WTC11 (cell line): ENCODE data around the gene SLC40A1. TPM values are rescaled to one million over a fixed set of nuclear protein-coding genes. Genes with fewer than 3 reads are reported as not detected.

Experiments
- ATAC-seq: fragments of 200-7000 bp; cut with Tn5 transposase; 2 replicates; pipeline ENCODE4 v1.10.0; 2021; ENCODE audit warnings: mild to moderate bottlenecking, moderate library complexity
- CTCF ChIA-PET: fragments of 300-600 bp; sonication (Branson Sonifier 250); formaldehyde crosslinking; loops from one replicate; lab custom pipeline; 2021; ENCODE audit warnings: antibody characterized with exemption; lab: Charles Lee
- POLR2A ChIA-PET: fragments of 350-600 bp; sonication (Branson Sonifier 250); formaldehyde crosslinking; loops from one replicate; lab custom pipeline; 2021; ENCODE audit warnings: antibody characterized with exemption; lab: Charles Lee
- DNase-seq: peaks from one replicate; pipeline ENCODE4 v3.0.0; 2021; ENCODE audit warnings: low spot score
- H3K27ac Mint-ChIP-seq: 2 replicates; pipeline ENCODE4 v1.8.0; 2021; ENCODE audit warnings: mixed read lengths
- H3K27me3 Mint-ChIP-seq: 2 replicates; pipeline ENCODE4 v1.8.0; 2021; ENCODE audit warnings: low read depth, mild to moderate bottlenecking, moderate library complexity, mixed read lengths
- H3K36me3 Mint-ChIP-seq: 2 replicates; pipeline ENCODE4 v1.8.0; 2021; ENCODE audit warnings: mixed read lengths
- H3K4me1 Mint-ChIP-seq: 2 replicates; pipeline ENCODE4 v1.8.0; 2022; ENCODE audit warnings: mixed read lengths
- H3K4me3 Mint-ChIP-seq: 2 replicates; pipeline ENCODE4 v1.8.0; 2021; ENCODE audit warnings: mild to moderate bottlenecking, moderate library complexity, mixed read lengths
- H3K9me3 Mint-ChIP-seq: 2 replicates; pipeline ENCODE4 v1.8.0; 2021; ENCODE audit warnings: mixed read lengths
- ESRRA ChIP-seq: sonication (generic); formaldehyde crosslinking; IDR thresholded peaks from 2 replicates; pipeline ENCODE4 v1.8.1; 2022; ENCODE audit warnings: mild to moderate bottlenecking, missing genetic modification reagents, borderline replicate concordance
- FOXP1 ChIP-seq: sonication (generic); formaldehyde crosslinking; IDR thresholded peaks from 2 replicates; pipeline ENCODE4 v1.8.0; 2022; ENCODE audit warnings: missing genetic modification reagents, mild to moderate bottlenecking, moderate library complexity, borderline replicate concordance
- GABPB1 ChIP-seq: sonication (generic); formaldehyde crosslinking; IDR thresholded peaks from 2 replicates; pipeline ENCODE4 v1.8.1; 2023; ENCODE audit warnings: mild to moderate bottlenecking, missing genetic modification reagents
- HMGA2 ChIP-seq: fragments of 250-450 bp; sonication (Bioruptor Pico); IDR thresholded peaks from 2 replicates; pipeline ENCODE4 v1.4.0; 2021; ENCODE audit warnings: mild to moderate bottlenecking, moderate library complexity
- KAT7 ChIP-seq: sonication (generic); formaldehyde crosslinking; IDR thresholded peaks from 2 replicates; pipeline ENCODE4 v1.8.1; 2023; ENCODE audit warnings: missing genetic modification reagents, mild to moderate bottlenecking, borderline replicate concordance
- MYBL2 ChIP-seq: sonication (generic); formaldehyde crosslinking; IDR thresholded peaks from 2 replicates; pipeline ENCODE4 v1.8.1; 2023; ENCODE audit warnings: mild to moderate bottlenecking, moderate library complexity, missing genetic modification reagents
- NFYB ChIP-seq: sonication (generic); formaldehyde crosslinking; conservative IDR thresholded peaks from 2 replicates; pipeline ENCODE4 v1.8.0; 2022; ENCODE audit warnings: low read depth, missing genetic modification reagents
- NR1H2 ChIP-seq: sonication (generic); formaldehyde crosslinking; IDR thresholded peaks from 2 replicates; pipeline ENCODE4 v1.9.0; 2021; ENCODE audit warnings: mild to moderate bottlenecking, moderate library complexity, missing genetic modification reagents
- SOX15 ChIP-seq: fragments of 250-450 bp; sonication (Bioruptor Pico); IDR thresholded peaks from 2 replicates; pipeline ENCODE4 v1.9.0; 2021; ENCODE audit warnings: mild to moderate bottlenecking
- TP53 ChIP-seq: sonication (generic); formaldehyde crosslinking; IDR thresholded peaks from 2 replicates; pipeline ENCODE4 v1.8.1; 2023; ENCODE audit warnings: mild to moderate bottlenecking, missing genetic modification reagents
- ZNF138 ChIP-seq: sonication (generic); formaldehyde crosslinking; conservative IDR thresholded peaks from 2 replicates; pipeline ENCODE4 v1.8.1; 2022; ENCODE audit warnings: mild to moderate bottlenecking, moderate library complexity, missing genetic modification reagents
- ZNF317 ChIP-seq: sonication (generic); formaldehyde crosslinking; IDR thresholded peaks from 2 replicates; pipeline ENCODE4 v1.8.1; 2023; ENCODE audit warnings: low read depth, mild to moderate bottlenecking, moderate library complexity, missing genetic modification reagents, borderline replicate concordance
- ZNF396 ChIP-seq: fragments of 250-450 bp; sonication (Bioruptor Pico); IDR thresholded peaks from 2 replicates; pipeline ENCODE4 v1.8.0; 2021; ENCODE audit warnings: mild to moderate bottlenecking, moderate library complexity, borderline replicate concordance
- ZNF671 ChIP-seq: fragments of 250-450 bp; sonication (Bioruptor Pico); IDR thresholded peaks from 2 replicates; pipeline ENCODE4 v1.8.0; 2021; ENCODE audit warnings: mild to moderate bottlenecking
- total RNA-seq: library from RNA; stranded (reverse); gene quantifications from 3 replicates; pipeline ENCODE4 v1.2.3, GENCODE V29; 2021
- TF ChIP-seq, protein P1 (sequence below): sonication (generic); formaldehyde crosslinking; IDR thresholded peaks from 2 replicates; pipeline ENCODE4 v1.8.0; 2022; ENCODE audit warnings: missing genetic modification reagents
- TF ChIP-seq, protein P2 (sequence below): sonication (generic); formaldehyde crosslinking; IDR thresholded peaks from 2 replicates; pipeline ENCODE4 v1.8.1; 2022; ENCODE audit warnings: mild to moderate bottlenecking, missing genetic modification reagents, moderate library complexity, borderline replicate concordance
- TF ChIP-seq, protein P3 (sequence below): sonication (generic); formaldehyde crosslinking; IDR thresholded peaks from 2 replicates; pipeline ENCODE4 v1.8.1; 2023; ENCODE audit warnings: mild to moderate bottlenecking, missing genetic modification reagents, borderline replicate concordance
- TF ChIP-seq, protein P4 (sequence below): sonication (generic); formaldehyde crosslinking; IDR thresholded peaks from 2 replicates; pipeline ENCODE4 v1.8.1; 2023; ENCODE audit warnings: mild to moderate bottlenecking, moderate library complexity, missing genetic modification reagents
- TF ChIP-seq, protein P5 (sequence below): fragments of 200-600 bp; IDR thresholded peaks from 2 replicates; pipeline ENCODE4 v1.8.0; 2022; ENCODE audit warnings: antibody characterized with exemption
- TF ChIP-seq, protein P6 (sequence below): sonication (generic); formaldehyde crosslinking; conservative IDR thresholded peaks from 2 replicates; pipeline ENCODE4 v1.8.1; 2023; ENCODE audit warnings: mild to moderate bottlenecking, low read depth, missing genetic modification reagents, moderate library complexity

SLC40A1 gene
- total RNA-seq, 1 experiment from 2014 or later: 0.57 TPM

DNA sequence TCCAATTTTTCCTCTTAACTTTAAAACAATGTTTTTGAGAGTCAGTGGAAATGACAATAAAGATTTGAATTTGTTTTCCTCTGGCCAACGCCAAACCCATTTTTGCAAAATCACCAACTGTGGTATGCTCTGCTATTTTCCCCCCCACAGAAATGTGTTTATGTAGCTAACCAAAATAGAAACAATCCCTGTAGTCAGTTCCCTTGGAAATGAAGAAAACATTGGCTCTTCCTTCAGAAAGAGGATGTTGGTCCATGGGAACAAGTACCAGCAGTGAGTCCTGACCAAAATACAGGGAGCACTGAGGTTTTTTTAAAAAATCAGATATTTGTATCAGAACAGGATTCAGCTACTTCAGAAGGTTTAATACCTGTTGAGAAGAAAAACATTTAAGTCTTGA, 65.3 kb downstream of the SLC40A1 start (continued):
- TF ChIP-seq, protein P1, sequence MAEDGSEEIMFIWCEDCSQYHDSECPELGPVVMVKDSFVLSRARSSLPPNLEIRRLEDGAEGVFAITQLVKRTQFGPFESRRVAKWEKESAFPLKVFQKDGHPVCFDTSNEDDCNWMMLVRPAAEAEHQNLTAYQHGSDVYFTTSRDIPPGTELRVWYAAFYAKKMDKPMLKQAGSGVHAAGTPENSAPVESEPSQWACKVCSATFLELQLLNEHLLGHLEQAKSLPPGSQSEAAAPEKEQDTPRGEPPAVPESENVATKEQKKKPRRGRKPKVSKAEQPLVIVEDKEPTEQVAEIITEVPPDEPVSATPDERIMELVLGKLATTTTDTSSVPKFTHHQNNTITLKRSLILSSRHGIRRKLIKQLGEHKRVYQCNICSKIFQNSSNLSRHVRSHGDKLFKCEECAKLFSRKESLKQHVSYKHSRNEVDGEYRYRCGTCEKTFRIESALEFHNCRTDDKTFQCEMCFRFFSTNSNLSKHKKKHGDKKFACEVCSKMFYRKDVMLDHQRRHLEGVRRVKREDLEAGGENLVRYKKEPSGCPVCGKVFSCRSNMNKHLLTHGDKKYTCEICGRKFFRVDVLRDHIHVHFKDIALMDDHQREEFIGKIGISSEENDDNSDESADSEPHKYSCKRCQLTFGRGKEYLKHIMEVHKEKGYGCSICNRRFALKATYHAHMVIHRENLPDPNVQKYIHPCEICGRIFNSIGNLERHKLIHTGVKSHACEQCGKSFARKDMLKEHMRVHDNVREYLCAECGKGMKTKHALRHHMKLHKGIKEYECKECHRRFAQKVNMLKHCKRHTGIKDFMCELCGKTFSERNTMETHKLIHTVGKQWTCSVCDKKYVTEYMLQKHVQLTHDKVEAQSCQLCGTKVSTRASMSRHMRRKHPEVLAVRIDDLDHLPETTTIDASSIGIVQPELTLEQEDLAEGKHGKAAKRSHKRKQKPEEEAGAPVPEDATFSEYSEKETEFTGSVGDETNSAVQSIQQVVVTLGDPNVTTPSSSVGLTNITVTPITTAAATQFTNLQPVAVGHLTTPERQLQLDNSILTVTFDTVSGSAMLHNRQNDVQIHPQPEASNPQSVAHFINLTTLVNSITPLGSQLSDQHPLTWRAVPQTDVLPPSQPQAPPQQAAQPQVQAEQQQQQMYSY (CRISPR knock-in tag): no peak
- TF ChIP-seq FOXP1 (no peak), NR1H2 (no peak), GABPB1 (CRISPR knock-in tag) (no peak)
- TF ChIP-seq, protein P2, sequence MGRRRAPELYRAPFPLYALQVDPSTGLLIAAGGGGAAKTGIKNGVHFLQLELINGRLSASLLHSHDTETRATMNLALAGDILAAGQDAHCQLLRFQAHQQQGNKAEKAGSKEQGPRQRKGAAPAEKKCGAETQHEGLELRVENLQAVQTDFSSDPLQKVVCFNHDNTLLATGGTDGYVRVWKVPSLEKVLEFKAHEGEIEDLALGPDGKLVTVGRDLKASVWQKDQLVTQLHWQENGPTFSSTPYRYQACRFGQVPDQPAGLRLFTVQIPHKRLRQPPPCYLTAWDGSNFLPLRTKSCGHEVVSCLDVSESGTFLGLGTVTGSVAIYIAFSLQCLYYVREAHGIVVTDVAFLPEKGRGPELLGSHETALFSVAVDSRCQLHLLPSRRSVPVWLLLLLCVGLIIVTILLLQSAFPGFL (CRISPR knock-in tag): no peak

DNA sequence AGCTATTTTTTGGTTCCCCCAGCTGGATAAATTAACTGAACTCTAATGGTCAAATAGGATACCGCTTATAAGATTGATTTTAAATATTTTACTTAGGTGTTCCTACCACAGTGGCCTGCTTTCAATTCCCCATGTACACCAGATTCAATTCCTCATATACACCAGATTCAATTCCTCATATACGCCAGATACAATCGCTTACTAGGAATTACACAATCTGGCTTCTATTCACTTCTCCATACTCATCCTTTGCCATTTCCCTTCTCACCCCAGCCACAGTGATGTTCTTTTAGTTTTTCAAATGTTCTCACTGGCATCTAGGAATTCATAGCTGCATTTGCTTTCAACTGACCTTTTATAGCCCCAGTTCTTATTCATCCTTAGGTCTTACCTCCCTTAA, 66.5 kb downstream of the SLC40A1 start:
- H3K9me3 Mint-ChIP-seq: peaks cover 14% of the 10 kb centered on the region
- no peak for DNase-seq
- CTCF ChIA-PET: no interaction called here
- TF ChIP-seq, protein P3, sequence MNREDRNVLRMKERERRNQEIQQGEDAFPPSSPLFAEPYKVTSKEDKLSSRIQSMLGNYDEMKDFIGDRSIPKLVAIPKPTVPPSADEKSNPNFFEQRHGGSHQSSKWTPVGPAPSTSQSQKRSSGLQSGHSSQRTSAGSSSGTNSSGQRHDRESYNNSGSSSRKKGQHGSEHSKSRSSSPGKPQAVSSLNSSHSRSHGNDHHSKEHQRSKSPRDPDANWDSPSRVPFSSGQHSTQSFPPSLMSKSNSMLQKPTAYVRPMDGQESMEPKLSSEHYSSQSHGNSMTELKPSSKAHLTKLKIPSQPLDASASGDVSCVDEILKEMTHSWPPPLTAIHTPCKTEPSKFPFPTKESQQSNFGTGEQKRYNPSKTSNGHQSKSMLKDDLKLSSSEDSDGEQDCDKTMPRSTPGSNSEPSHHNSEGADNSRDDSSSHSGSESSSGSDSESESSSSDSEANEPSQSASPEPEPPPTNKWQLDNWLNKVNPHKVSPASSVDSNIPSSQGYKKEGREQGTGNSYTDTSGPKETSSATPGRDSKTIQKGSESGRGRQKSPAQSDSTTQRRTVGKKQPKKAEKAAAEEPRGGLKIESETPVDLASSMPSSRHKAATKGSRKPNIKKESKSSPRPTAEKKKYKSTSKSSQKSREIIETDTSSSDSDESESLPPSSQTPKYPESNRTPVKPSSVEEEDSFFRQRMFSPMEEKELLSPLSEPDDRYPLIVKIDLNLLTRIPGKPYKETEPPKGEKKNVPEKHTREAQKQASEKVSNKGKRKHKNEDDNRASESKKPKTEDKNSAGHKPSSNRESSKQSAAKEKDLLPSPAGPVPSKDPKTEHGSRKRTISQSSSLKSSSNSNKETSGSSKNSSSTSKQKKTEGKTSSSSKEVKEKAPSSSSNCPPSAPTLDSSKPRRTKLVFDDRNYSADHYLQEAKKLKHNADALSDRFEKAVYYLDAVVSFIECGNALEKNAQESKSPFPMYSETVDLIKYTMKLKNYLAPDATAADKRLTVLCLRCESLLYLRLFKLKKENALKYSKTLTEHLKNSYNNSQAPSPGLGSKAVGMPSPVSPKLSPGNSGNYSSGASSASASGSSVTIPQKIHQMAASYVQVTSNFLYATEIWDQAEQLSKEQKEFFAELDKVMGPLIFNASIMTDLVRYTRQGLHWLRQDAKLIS (CRISPR knock-in tag): no peak
- TF ChIP-seq ZNF671 (no peak), TP53 (CRISPR knock-in tag) (no peak), ZNF396 (CRISPR knock-in tag) (no peak), ESRRA (CRISPR knock-in tag) (no peak), SOX15 (CRISPR knock-in tag) (no peak), ZNF317 (CRISPR knock-in tag) (no peak), ZNF138 (CRISPR knock-in tag) (no peak), KAT7 (no peak), FOXP1 (no peak), MYBL2 (no peak), NFYB (CRISPR knock-in tag) (no peak), HMGA2 (CRISPR knock-in tag) (no peak)
- TF ChIP-seq, protein P4, sequence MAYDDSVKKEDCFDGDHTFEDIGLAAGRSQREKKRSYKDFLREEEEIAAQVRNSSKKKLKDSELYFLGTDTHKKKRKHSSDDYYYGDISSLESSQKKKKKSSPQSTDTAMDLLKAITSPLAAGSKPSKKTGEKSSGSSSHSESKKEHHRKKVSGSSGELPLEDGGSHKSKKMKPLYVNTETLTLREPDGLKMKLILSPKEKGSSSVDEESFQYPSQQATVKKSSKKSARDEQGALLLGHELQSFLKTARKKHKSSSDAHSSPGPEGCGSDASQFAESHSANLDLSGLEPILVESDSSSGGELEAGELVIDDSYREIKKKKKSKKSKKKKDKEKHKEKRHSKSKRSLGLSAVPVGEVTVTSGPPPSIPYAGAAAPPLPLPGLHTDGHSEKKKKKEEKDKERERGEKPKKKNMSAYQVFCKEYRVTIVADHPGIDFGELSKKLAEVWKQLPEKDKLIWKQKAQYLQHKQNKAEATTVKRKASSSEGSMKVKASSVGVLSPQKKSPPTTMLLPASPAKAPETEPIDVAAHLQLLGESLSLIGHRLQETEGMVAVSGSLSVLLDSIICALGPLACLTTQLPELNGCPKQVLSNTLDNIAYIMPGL: no peak
- TF ChIP-seq, protein P5, sequence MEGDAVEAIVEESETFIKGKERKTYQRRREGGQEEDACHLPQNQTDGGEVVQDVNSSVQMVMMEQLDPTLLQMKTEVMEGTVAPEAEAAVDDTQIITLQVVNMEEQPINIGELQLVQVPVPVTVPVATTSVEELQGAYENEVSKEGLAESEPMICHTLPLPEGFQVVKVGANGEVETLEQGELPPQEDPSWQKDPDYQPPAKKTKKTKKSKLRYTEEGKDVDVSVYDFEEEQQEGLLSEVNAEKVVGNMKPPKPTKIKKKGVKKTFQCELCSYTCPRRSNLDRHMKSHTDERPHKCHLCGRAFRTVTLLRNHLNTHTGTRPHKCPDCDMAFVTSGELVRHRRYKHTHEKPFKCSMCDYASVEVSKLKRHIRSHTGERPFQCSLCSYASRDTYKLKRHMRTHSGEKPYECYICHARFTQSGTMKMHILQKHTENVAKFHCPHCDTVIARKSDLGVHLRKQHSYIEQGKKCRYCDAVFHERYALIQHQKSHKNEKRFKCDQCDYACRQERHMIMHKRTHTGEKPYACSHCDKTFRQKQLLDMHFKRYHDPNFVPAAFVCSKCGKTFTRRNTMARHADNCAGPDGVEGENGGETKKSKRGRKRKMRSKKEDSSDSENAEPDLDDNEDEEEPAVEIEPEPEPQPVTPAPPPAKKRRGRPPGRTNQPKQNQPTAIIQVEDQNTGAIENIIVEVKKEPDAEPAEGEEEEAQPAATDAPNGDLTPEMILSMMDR: no peak
- TF ChIP-seq, protein P6, sequence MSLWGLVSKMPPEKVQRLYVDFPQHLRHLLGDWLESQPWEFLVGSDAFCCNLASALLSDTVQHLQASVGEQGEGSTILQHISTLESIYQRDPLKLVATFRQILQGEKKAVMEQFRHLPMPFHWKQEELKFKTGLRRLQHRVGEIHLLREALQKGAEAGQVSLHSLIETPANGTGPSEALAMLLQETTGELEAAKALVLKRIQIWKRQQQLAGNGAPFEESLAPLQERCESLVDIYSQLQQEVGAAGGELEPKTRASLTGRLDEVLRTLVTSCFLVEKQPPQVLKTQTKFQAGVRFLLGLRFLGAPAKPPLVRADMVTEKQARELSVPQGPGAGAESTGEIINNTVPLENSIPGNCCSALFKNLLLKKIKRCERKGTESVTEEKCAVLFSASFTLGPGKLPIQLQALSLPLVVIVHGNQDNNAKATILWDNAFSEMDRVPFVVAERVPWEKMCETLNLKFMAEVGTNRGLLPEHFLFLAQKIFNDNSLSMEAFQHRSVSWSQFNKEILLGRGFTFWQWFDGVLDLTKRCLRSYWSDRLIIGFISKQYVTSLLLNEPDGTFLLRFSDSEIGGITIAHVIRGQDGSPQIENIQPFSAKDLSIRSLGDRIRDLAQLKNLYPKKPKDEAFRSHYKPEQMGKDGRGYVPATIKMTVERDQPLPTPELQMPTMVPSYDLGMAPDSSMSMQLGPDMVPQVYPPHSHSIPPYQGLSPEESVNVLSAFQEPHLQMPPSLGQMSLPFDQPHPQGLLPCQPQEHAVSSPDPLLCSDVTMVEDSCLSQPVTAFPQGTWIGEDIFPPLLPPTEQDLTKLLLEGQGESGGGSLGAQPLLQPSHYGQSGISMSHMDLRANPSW (CRISPR knock-in tag): no peak
- TF ChIP-seq, all 79 proteins: peak for 0
- Mint-ChIP-seq H3K27me3 (no peaks in the 10 kb centered on the region), H3K36me3 (no peaks in the 10 kb centered on the region; the same call in 1 of the 2 replicates), H3K4me3 (no peak overlapping the region), H3K4me1 (no peaks in the 10 kb centered on the region), H3K27ac (no peak overlapping the region)
- POLR2A ChIA-PET: no interaction called here
- no peak for ATAC-seq
